H1 (cell line): ENCODE measurements around the gene UBR1. TPM values are rescaled to one million over a fixed set of nuclear protein-coding genes. Genes with fewer than 3 reads are reported as not detected.

Source experiments
- CTCF ChIA-PET: fragments of 300-600 bp; sonication (Branson Sonifier 250); formaldehyde crosslinking; loops from one replicate; lab custom pipeline; 2021; ENCODE audit not compliant: partially characterized antibody; lab: Charles Lee
- POLR2A ChIA-PET: fragments of 300-600 bp; sonication (Branson Sonifier 250); formaldehyde crosslinking; loops from one replicate; lab custom pipeline; 2021; ENCODE audit warnings: inconsistent platforms; ENCODE audit not compliant: partially characterized antibody; lab: Charles Lee
- DNase-seq, 2 experiments: peaks; one replicate each; pipeline versions ENCODE4 v3.0.0 to v3.0.0-alpha.2; 2010 to 2022; ENCODE audit warnings: low spot score in 2 of 2, low read depth in 1 of 2, mixed read lengths in 1 of 2
- FAIRE-seq: peaks from 2 replicates; lab custom pipeline; 2011; peaks lifted over from hg19 to GRCh38; lab: Jason Lieb, UNC
- H2AFZ ChIP-seq: 2 replicates; pipeline ENCODE4 v1.8.1; 2012; ENCODE audit warnings: low read length, inconsistent platforms
- H2AK5ac ChIP-seq: 2 replicates; pipeline ENCODE4 v1.6.1; 2013; ENCODE audit warnings: low read depth, low read length
- H2BK120ac ChIP-seq: replicated peaks from 2 replicates; pipeline ENCODE3; 2013; ENCODE audit warnings: low read depth, low read length, inconsistent platforms
- H2BK12ac ChIP-seq: 2 replicates; pipeline ENCODE4 v1.6.1; 2013; ENCODE audit warnings: low read depth, low read length
- H2BK15ac ChIP-seq: 2 replicates; pipeline ENCODE4 v1.6.1; 2013; ENCODE audit warnings: low read length
- H2BK20ac ChIP-seq: 2 replicates; pipeline ENCODE4 v1.6.1; 2013; ENCODE audit warnings: low read length
- H2BK5ac ChIP-seq: 2 replicates; pipeline ENCODE4 v1.6.1; 2013; ENCODE audit warnings: low read depth, low read length
- H3K14ac ChIP-seq: 2 replicates; pipeline ENCODE4 v1.6.1; 2013; ENCODE audit warnings: inconsistent platforms; ENCODE audit not compliant: insufficient read length
- H3K18ac ChIP-seq: 2 replicates; pipeline ENCODE4 v1.6.1; 2013; ENCODE audit warnings: low read length; ENCODE audit errors: extremely low read depth
- H3K23ac ChIP-seq: 2 replicates; pipeline ENCODE4 v1.6.1; 2013; ENCODE audit warnings: inconsistent platforms; ENCODE audit not compliant: insufficient read length
- H3K23me2 ChIP-seq: 2 replicates; pipeline ENCODE4 v1.6.1; 2013; ENCODE audit warnings: low read depth, low read length
- H3K27ac ChIP-seq: 2 replicates; pipeline ENCODE4 v1.6.1; 2011; ENCODE audit warnings: low read depth, low read length, inconsistent platforms
- H3K27me3 ChIP-seq, 4 experiments: replicated peaks in 1 of 4; 1 replicate in 1 of 4; 2 replicates in 3 of 4; pipeline versions ENCODE4 v1.6.1 to v1.8.1; 2011 to 2013; ENCODE audit warnings: low read length in 3 of 4, mild to moderate bottlenecking in 3 of 4, inconsistent platforms in 2 of 4, mixed read lengths in 2 of 4, moderate library complexity in 1 of 4; ENCODE audit not compliant: control insufficient read depth in 3 of 4, insufficient read depth in 3 of 4; ENCODE audit errors: extremely low read depth in 1 of 4
- H3K36me3 ChIP-seq, 4 experiments: 2 replicates each; pipeline versions ENCODE4 v1.6.1 to v1.8.1; 2011 to 2013; ENCODE audit warnings: mild to moderate bottlenecking in 4 of 4, low read length in 3 of 4, moderate library complexity in 2 of 4, control low read depth in 1 of 4, inconsistent platforms in 1 of 4; ENCODE audit not compliant: insufficient read depth in 4 of 4, control insufficient read depth in 2 of 4
- H3K4ac ChIP-seq: replicated peaks from 2 replicates; pipeline ENCODE3; 2013; ENCODE audit warnings: low read length, low read depth, mixed read lengths, inconsistent platforms; ENCODE audit not compliant: insufficient read length
- H3K4me1 ChIP-seq, 4 experiments: replicated peaks in 1 of 4; 1 replicate in 1 of 4; 2 replicates in 3 of 4; pipeline versions ENCODE4 v1.6.1 to v1.8.1; 2011 to 2013; ENCODE audit warnings: low read length in 3 of 4, inconsistent platforms in 2 of 4, mixed read lengths in 1 of 4; ENCODE audit not compliant: insufficient read depth in 4 of 4, control insufficient read depth in 3 of 4
- H3K4me2 ChIP-seq, 2 experiments: 2 replicates each; pipeline versions ENCODE4 v1.6.1 to v1.8.1; 2011 to 2013; ENCODE audit warnings: low read depth in 2 of 2, low read length in 2 of 2, control low read depth in 1 of 2, inconsistent platforms in 1 of 2, mild to moderate bottlenecking in 1 of 2; ENCODE audit not compliant: insufficient read depth in 1 of 2
- H3K4me3 ChIP-seq, 4 experiments: fragments of 200-600, 300-600 bp in 1 of 4; sonication (generic), shearing (Covaris generic), sonication (Bioruptor Twin) in 1 of 4; 2 replicates each; pipeline versions ENCODE4 v1.5.1 to v1.8.1; 2011 to 2016; ENCODE audit warnings: low read length in 4 of 4, low read depth in 3 of 4, control low read depth in 2 of 4, inconsistent platforms in 2 of 4, mild to moderate bottlenecking in 2 of 4, mixed read lengths in 1 of 4, moderate library complexity in 1 of 4; ENCODE audit not compliant: insufficient read depth in 2 of 4; ENCODE audit errors: extremely low read depth in 1 of 4
- H3K56ac ChIP-seq: replicated peaks from 2 replicates; pipeline ENCODE3; 2013; ENCODE audit warnings: low read depth, mild to moderate bottlenecking, mixed read lengths, low read length, inconsistent platforms; ENCODE audit not compliant: insufficient read length
- H3K79me1 ChIP-seq: 2 replicates; pipeline ENCODE4 v1.6.1; 2013; ENCODE audit warnings: low read depth, low read length, control low read depth
- H3K79me2 ChIP-seq, 2 experiments: 2 replicates each; pipeline versions ENCODE4 v1.6.1 to v1.8.1; 2012 to 2013; ENCODE audit warnings: low read length in 2 of 2, mild to moderate bottlenecking in 2 of 2, inconsistent platforms in 1 of 2; ENCODE audit not compliant: insufficient read depth in 2 of 2, control insufficient read depth in 1 of 2
- H3K9ac ChIP-seq, 4 experiments: replicated peaks in 1 of 4; 1 replicate in 1 of 4; 2 replicates in 3 of 4; pipeline versions ENCODE4 v1.6.1 to v1.8.1; 2011 to 2013; ENCODE audit warnings: low read depth in 3 of 4, low read length in 3 of 4, control low read depth in 2 of 4, mild to moderate bottlenecking in 2 of 4, moderate library complexity in 2 of 4, inconsistent platforms in 1 of 4; ENCODE audit errors: extremely low read depth in 1 of 4
- H3K9me3 ChIP-seq, 2 experiments: 2 replicates each; pipeline versions ENCODE4 v1.6.1 to v1.8.1; 2012 to 2013; ENCODE audit warnings: mild to moderate bottlenecking in 2 of 2, moderate library complexity in 2 of 2, control low read depth in 1 of 2, inconsistent platforms in 1 of 2, low read depth in 1 of 2, low read length in 1 of 2, mixed read lengths in 1 of 2; ENCODE audit not compliant: insufficient read depth in 2 of 2
- H4K20me1 ChIP-seq, 2 experiments: replicated peaks in 1 of 2; 2 replicates each; pipeline versions ENCODE3 to v1.8.1; 2011 to 2013; ENCODE audit warnings: inconsistent platforms in 2 of 2, low read length in 2 of 2, mild to moderate bottlenecking in 1 of 2; ENCODE audit not compliant: insufficient read depth in 2 of 2, control insufficient read depth in 1 of 2
- H4K5ac ChIP-seq: 2 replicates; pipeline ENCODE4 v1.6.1; 2013; ENCODE audit warnings: low read length, low read depth, mixed read lengths, inconsistent platforms; ENCODE audit not compliant: insufficient read length
- H4K8ac ChIP-seq: 2 replicates; pipeline ENCODE4 v1.8.0; 2013; ENCODE audit warnings: mild to moderate bottlenecking, moderate library complexity, low read length, inconsistent platforms; ENCODE audit not compliant: insufficient read depth; ENCODE audit errors: extremely low read depth
- H4K91ac ChIP-seq: replicated peaks from 2 replicates; pipeline ENCODE3; 2013; ENCODE audit warnings: low read length, mixed read lengths, inconsistent platforms; ENCODE audit not compliant: insufficient read length
- ATF2 ChIP-seq: IDR thresholded peaks from 2 replicates; pipeline ENCODE4 v1.6.1; 2012; ENCODE audit warnings: low read length, inconsistent platforms
- CREB1 ChIP-seq: IDR thresholded peaks from 2 replicates; pipeline ENCODE4 v1.6.1; 2012; ENCODE audit warnings: inconsistent platforms
- GTF2F1 ChIP-seq: IDR thresholded peaks from 2 replicates; pipeline ENCODE4 v1.6.1; 2012; ENCODE audit warnings: low read depth, low read length, improper control_type of control experiment, borderline replicate concordance
- HDAC6 ChIP-seq: IDR thresholded peaks from one replicate; pipeline ENCODE4 v1.7.1; 2012; ENCODE audit warnings: low read depth, mild to moderate bottlenecking, inconsistent platforms, low read length, moderate library complexity
- PHF8 ChIP-seq: fragments of 200-600 bp; sonication (generic); conservative IDR thresholded peaks from 2 replicates; pipeline ENCODE4 v1.7.1; 2012; ENCODE audit warnings: low read depth, mild to moderate bottlenecking, inconsistent platforms, low read length, moderate library complexity
- RBBP5 ChIP-seq: IDR thresholded peaks from 2 replicates; pipeline ENCODE4 v1.7.1; 2012; ENCODE audit warnings: low read depth, mild to moderate bottlenecking, inconsistent platforms, low read length, moderate library complexity, borderline replicate concordance
- SIN3A ChIP-seq, 2 experiments: IDR thresholded peaks in 1 of 2; conservative IDR thresholded peaks in 1 of 2; 2 replicates each; pipeline ENCODE4 v1.6.1; 2011 to 2012; ENCODE audit warnings: low read length in 2 of 2, improper control_type of control experiment in 1 of 2, low read depth in 1 of 2, mild to moderate bottlenecking in 1 of 2
- SIX5 ChIP-seq: IDR thresholded peaks from 2 replicates; pipeline ENCODE4 v1.6.1; 2011; ENCODE audit warnings: mild to moderate bottlenecking, low read depth, low read length
- WGBS, 2 experiments: shearing (Covaris generic) in 1 of 2; methylation state at CpG; one replicate each; pipeline versions ENCODE4 v1.1.6 to v1.1.7; 2013 to 2015; ENCODE audit warnings: low lambda C conversion rate in 2 of 2, mixed read lengths in 2 of 2, inconsistent platforms in 1 of 2, low coverage in 1 of 2, missing lambda C conversion rate in 1 of 2; ENCODE audit not compliant: insufficient replicate concordance in 2 of 2, insufficient coverage in 1 of 2, insufficient read length in 1 of 2; ENCODE audit errors: extremely low coverage in 1 of 2, missing lambda C conversion rate in 1 of 2; 5-methylcytosine and 5-hydroxymethylcytosine counted together
- polyA plus RNA-seq, 7 experiments: library from polyadenylated mRNA; depleted of rRNA in 3 of 7; stranded (reverse) in 5 of 7; unstranded in 2 of 7; fragments of >200 nt in 5 of 7; fragments of 200-250 nt in 2 of 7; gene quantifications; 1 replicate in 5 of 7; 2 replicates in 1 of 7; 4 replicates in 1 of 7; pipeline versions ENCODE4 v1.2.1 to v1.2.3, GENCODE V29; 2011 to 2013; ENCODE audit warnings: missing spikeins in 2 of 7, mixed read lengths in 2 of 7
- total RNA-seq: library from RNA; stranded (reverse); fragmentation: NEBNext Ultra II Directional; extraction: Animal tissue kit (Norgen Biotek cat#: 25700); gene quantifications from 2 replicates; pipeline ENCODE4 v1.2.1, GENCODE V29; 2021

The UBR1 gene
- total and polyA plus RNA-seq, 2 of the 8 experiments (the other 6 are each of a cell fraction or from before 2014, with no cell fraction given): 3.7 to 18.7 TPM

DNA sequence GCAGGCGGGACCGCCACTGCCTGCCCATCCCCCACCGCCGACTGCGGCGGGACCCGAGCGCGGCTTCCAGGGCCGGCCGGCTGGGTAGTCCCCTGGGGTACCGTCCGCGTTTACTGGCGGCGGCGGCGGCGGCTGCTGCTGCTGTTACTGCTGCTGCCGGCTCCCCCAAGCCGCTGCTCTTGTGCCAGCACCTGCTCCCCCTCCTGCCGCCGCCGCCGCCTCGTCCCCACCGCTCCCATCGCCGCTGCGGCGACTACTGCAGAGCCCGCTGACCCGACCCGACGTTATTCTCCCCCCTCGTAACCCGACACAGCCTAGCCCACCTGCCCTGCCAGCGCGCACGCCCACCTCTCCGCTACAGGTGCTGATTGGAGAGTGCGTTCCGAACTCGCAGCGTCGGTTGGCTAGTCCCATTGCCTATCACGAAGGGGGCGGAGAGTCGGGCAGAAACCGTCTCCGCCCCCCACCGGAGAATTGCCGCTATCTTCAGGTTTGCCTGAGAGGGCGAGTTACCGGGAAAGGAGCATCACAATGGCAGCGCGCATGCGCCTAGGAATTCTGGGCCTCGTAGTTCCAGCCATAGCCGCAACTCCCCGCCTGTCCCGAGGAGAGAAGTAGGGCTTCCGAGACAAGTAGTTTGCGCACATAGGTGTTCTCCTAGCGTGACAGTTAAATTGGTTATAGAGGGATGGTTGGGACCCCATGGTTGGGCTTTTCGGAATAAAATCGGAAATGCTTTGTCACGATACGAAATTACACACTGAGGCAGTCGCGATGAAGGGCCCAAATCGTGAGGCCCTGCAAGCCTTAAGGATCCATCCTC is 185.1 kb downstream of the UBR1 start, which contains the start of gene TTBK2:
Gene TTBK2, minus strand, starts transcription at position 260 of the 823 bp plus-strand sequence. CDS start 42,161 bp downstream, outside the sequence.
- Histone ChIP-seq H4K91ac (no peak within 1 kb of the TSS), H3K27ac (no peak within 1 kb of the TSS), H3K9me3 (no peaks in the 10 kb centered on the region), H3K18ac (no peak within 1 kb of the TSS), H3K4me2 (peak within 1 kb of the TSS; percentile 90 to 95), H2BK12ac (no peak within 1 kb of the TSS), H4K8ac (no peak within 1 kb of the TSS; the same call in 1 of the 2 replicates), H3K27me3 (peaks cover 0 to 5% (median 2%) of the 10 kb centered on the region in 4 experiments; a peak in 2 of 7 replicates), H2BK15ac (no peak within 1 kb of the TSS), H2AK5ac (no peak within 1 kb of the TSS), H2BK120ac (no peak within 1 kb of the TSS), H2BK5ac (no peak within 1 kb of the TSS), H2AFZ (peak within 1 kb of the TSS; percentile 96), H3K56ac (no peak within 1 kb of the TSS), H3K4ac (no peak within 1 kb of the TSS), H3K79me1 (no peaks in the 10 kb centered on the region), H3K36me3 (no peaks in the 10 kb centered on the region), H3K9ac (peak within 1 kb of the TSS; percentile 43 to 74 (median 54)), H4K5ac (peak within 1 kb of the TSS; percentile 37), H2BK20ac (no peak within 1 kb of the TSS), H3K23ac (no peak within 1 kb of the TSS), H3K4me1 (peaks cover 0 to 6% (median 0%) of the 10 kb centered on the region in 4 experiments; a peak in 2 of 7 replicates), H3K4me3 (peak within 1 kb of the TSS; percentile 90 to 96 (median 94)), H3K23me2 (peaks cover 12% of the 10 kb centered on the region; the same call in 1 of the 2 replicates), H3K79me2 (peaks cover 0 to 39% of the 10 kb centered on the region in 2 experiments; a peak in 2 of 4 replicates), H3K14ac (no peak within 1 kb of the TSS), H4K20me1 (peaks cover 0 to 5% of the 10 kb centered on the region in 2 experiments)
- DNase-seq: peak; percentile 97 to 98
- POLR2A ChIA-PET: no interaction called here
- peak; percentile 86 for FAIRE-seq
- CTCF ChIA-PET: interaction anchor here (4.2 kb wide), 1 partner anchor 120 kb away, joined by 24 read pairs; no protein-coding TSS in a partner anchor
- WGBS, 2 experiments: 2% methylated on average over 51 of the region's 72 CpGs; no CpG with 5 or more reads in 1 of the 2 experiments
- TF ChIP-seq RBBP5: peak; percentile 86
- TF ChIP-seq HDAC6: no peak
- TF ChIP-seq PHF8: peak; percentile 81
- no peak; a peak in 2 of 4 replicates for TF ChIP-seq SIN3A (conservative IDR thresholded peaks at IDR 0.05 in 1 of 2, IDR thresholded peaks at IDR 0.05 in 1 of 2; ENCODE audit: low read depth in 1 of 2, low read length in 2 of 2)
- TF ChIP-seq SIX5: peak; percentile 48
- TF ChIP-seq GTF2F1: no peak
- TF ChIP-seq ATF2: no peak
- TF ChIP-seq CREB1: peak; percentile 77
